Measurements from ENCODE around the gene EPB41L5.

Gene EPB41L5

DNA sequence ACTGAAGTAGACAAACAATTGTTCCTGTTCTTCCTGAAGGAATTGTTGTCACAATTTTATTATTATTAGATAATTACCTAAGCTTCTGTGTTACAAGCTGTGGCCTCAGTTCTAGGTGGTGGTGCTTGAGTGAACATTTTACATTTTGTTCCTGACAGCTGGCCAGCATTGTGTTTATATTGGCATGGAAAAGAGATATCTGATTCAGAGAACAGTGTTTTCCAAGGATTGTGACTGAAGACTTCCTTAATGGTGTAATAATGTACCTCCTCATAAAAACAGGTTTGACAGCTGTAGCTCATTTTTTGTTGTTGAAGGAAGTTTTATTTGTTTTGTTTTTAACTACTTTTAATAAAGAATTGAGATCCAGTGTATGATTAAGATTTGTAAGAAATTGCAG lies 95.2 kb downstream of the EPB41L5 start:
- TF ChIP-seq, protein P1, sequence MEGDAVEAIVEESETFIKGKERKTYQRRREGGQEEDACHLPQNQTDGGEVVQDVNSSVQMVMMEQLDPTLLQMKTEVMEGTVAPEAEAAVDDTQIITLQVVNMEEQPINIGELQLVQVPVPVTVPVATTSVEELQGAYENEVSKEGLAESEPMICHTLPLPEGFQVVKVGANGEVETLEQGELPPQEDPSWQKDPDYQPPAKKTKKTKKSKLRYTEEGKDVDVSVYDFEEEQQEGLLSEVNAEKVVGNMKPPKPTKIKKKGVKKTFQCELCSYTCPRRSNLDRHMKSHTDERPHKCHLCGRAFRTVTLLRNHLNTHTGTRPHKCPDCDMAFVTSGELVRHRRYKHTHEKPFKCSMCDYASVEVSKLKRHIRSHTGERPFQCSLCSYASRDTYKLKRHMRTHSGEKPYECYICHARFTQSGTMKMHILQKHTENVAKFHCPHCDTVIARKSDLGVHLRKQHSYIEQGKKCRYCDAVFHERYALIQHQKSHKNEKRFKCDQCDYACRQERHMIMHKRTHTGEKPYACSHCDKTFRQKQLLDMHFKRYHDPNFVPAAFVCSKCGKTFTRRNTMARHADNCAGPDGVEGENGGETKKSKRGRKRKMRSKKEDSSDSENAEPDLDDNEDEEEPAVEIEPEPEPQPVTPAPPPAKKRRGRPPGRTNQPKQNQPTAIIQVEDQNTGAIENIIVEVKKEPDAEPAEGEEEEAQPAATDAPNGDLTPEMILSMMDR (IDR thresholded peaks at IDR 0.05; ENCODE audit: control extremely low read depth, extremely low read depth, low read depth, missing control alignments): no peak
- no peak for DNase-seq (ENCODE audit: extremely low spot score)
- CTCF ChIA-PET: interaction anchor here (2.5 to 6.2 kb wide), 3 partner anchors 10 to 204 kb away, joined by 11 to 56 read pairs (median 26); no protein-coding TSS in a partner anchor
- POLR2A ChIA-PET: no interaction called here

DNA sequence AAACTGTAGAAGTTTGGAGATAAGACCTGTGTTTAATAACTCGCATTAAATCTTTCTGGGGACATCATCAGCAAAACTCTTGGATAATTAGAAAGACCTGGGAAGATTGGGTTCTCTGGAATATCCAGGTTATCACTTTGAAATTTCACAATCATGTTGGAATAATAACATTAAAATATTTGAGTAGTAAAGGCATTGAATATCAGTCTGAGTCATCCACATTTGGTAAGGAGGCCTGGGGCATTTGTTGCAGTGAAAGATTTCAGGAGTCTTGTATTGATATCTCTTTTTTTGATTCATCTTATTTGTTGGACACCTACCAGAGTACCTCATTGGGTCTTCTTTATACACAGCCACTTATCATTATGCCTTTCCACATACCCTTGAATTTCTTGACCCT lies 95.9 kb downstream of the EPB41L5 start:
- no peak for DNase-seq (ENCODE audit: extremely low spot score)
- ChIA-PET POLR2A (no interaction called here), CTCF (interaction anchor here (1.0 to 6.2 kb wide), 5 partner anchors 10 to 203 kb away, joined by 3 to 56 read pairs (median 11); no protein-coding TSS in a partner anchor)
- TF ChIP-seq, protein P1 (IDR thresholded peaks at IDR 0.05; ENCODE audit: control extremely low read depth, extremely low read depth, low read depth, missing control alignments): no peak

GRCh38 chr2:120109186-120110061 lies 96.5 kb downstream of the EPB41L5 start:
- DNase-seq (ENCODE audit: extremely low spot score): peak; percentile 28
- ChIA-PET POLR2A (no interaction called here), CTCF (interaction anchor here (0.7 to 6.2 kb wide), 10 partner anchors 9 to 203 kb away, joined by 3 to 56 read pairs (median 4); no protein-coding TSS in a partner anchor)
- TF ChIP-seq, protein P1 (IDR thresholded peaks at IDR 0.05; ENCODE audit: control extremely low read depth, extremely low read depth, low read depth, missing control alignments): peak; percentile 59

GRCh38 chr2:120110062-120110362 lies 97.1 kb downstream of the EPB41L5 start:
- CTCF ChIA-PET: interaction anchor here (1.0 to 6.2 kb wide), 7 partner anchors 8 to 202 kb away, joined by 3 to 56 read pairs (median 6); no protein-coding TSS in a partner anchor
- TF ChIP-seq, protein P1 (IDR thresholded peaks at IDR 0.05; ENCODE audit: control extremely low read depth, extremely low read depth, low read depth, missing control alignments): no peak
- POLR2A ChIA-PET: no interaction called here
- no peak for DNase-seq (ENCODE audit: extremely low spot score)

GRCh38 chr2:120110507-120110906 lies 97.6 kb downstream of the EPB41L5 start:
- CTCF ChIA-PET: interaction anchor here (1.0 to 6.2 kb wide), 6 partner anchors 8 to 202 kb away, joined by 3 to 56 read pairs (median 8); no protein-coding TSS in a partner anchor
- no peak for DNase-seq (ENCODE audit: extremely low spot score)
- POLR2A ChIA-PET: no interaction called here
- TF ChIP-seq, protein P1 (IDR thresholded peaks at IDR 0.05; ENCODE audit: control extremely low read depth, extremely low read depth, low read depth, missing control alignments): no peak

GRCh38 chr2:120111193-120111592 lies 98.3 kb downstream of the EPB41L5 start:
- DNase-seq (ENCODE audit: extremely low spot score): no peak
- TF ChIP-seq, protein P1 (IDR thresholded peaks at IDR 0.05; ENCODE audit: control extremely low read depth, extremely low read depth, low read depth, missing control alignments): no peak
- POLR2A ChIA-PET: no interaction called here
- CTCF ChIA-PET: interaction anchor here (1.6 to 3.1 kb wide), 2 partner anchors 21 to 201 kb away, joined by 6 to 26 read pairs; no protein-coding TSS in a partner anchor
